ENCODE data around the gene FURIN.
"Not testable (repeated sequence)": the region's sequence is repeated elsewhere in the genome, so short reads cannot be mapped to it uniquely, and the experiment has no call there.

FURIN gene

GRCh38 chr15:90915216-90915807 lies 46.9 kb downstream of the FURIN start:
- TF ChIP-seq CTCF (IDR thresholded peaks at IDR 0.05; ENCODE audit: insufficient read depth, missing control alignments): no peak
- DNase-seq (ENCODE audit: insufficient read length, low spot score) (no peak), FAIRE-seq (no peak)

- TF ChIP-seq CTCF (IDR thresholded peaks at IDR 0.05; ENCODE audit: insufficient read depth, missing control alignments): no peak
- DNase-seq (ENCODE audit: insufficient read length, low spot score) (no peak), FAIRE-seq (no peak)
Observed at GRCh38 chr15:90915808-90916440, 47.5 kb downstream of the FURIN start.

- no peak for TF ChIP-seq CTCF (IDR thresholded peaks at IDR 0.05; ENCODE audit: insufficient read depth, missing control alignments)
- no peak for DNase-seq (ENCODE audit: insufficient read length, low spot score)
- no peak for FAIRE-seq
Observed at GRCh38 chr15:90916461-90916860, 48.1 kb downstream of the FURIN start.

- no peak for TF ChIP-seq CTCF (IDR thresholded peaks at IDR 0.05; ENCODE audit: insufficient read depth, missing control alignments)
- DNase-seq (ENCODE audit: insufficient read length, low spot score) (no peak), FAIRE-seq (no peak)
Observed at GRCh38 chr15:90917569-90917968, 49.2 kb downstream of the FURIN start.

- FAIRE-seq: no peak
- no peak for TF ChIP-seq CTCF (IDR thresholded peaks at IDR 0.05; ENCODE audit: insufficient read depth, missing control alignments)
- no peak for DNase-seq (ENCODE audit: insufficient read length, low spot score)
Observed at GRCh38 chr15:90918034-90918788, 49.8 kb downstream of the FURIN start.

- FAIRE-seq: no peak
- no peak for TF ChIP-seq CTCF (IDR thresholded peaks at IDR 0.05; ENCODE audit: insufficient read depth, missing control alignments)
- DNase-seq (ENCODE audit: insufficient read length, low spot score): no peak
Observed at GRCh38 chr15:90918835-90919234, 50.4 kb downstream of the FURIN start.

GRCh38 chr15:90921887-90922286 lies 53.5 kb downstream of the FURIN start:
- DNase-seq (ENCODE audit: insufficient read length, low spot score): no peak
- FAIRE-seq: no peak
- no peak for TF ChIP-seq CTCF (IDR thresholded peaks at IDR 0.05; ENCODE audit: insufficient read depth, missing control alignments)

GRCh38 chr15:90922712-90923322 lies 54.4 kb downstream of the FURIN start:
- not testable (repeated sequence) for FAIRE-seq

More at GRCh38 chr15:90922712-90923322, 54.4 kb downstream of the FURIN start:
- not testable (repeated sequence) for DNase-seq (ENCODE audit: insufficient read length, low spot score)

Measured in D721Med (cell line).